ENCODE results near the gene SIGLEC5.

SIGLEC5 gene

GRCh38 chr19:51572908-51573307 is 57.3 kb downstream of the SIGLEC5 start:
- no peak for TF ChIP-seq CTCF (IDR thresholded peaks at IDR 0.05; ENCODE audit: unreplicated experiment in 3 of 3)
- Mint-ChIP-seq H3K4me1 (peaks cover 16% of the 10 kb centered on the region), H3K27me3 (ENCODE audit: low read depth) (peaks cover 13% of the 10 kb centered on the region), H3K27ac (no peak overlapping the region), H3K36me3 (ENCODE audit: low read depth) (peaks cover 19% of the 10 kb centered on the region), H3K4me3 (peak overlapping the region in 2 of 3 experiments; percentile 38 to 56), H3K9me3 (no peaks in the 10 kb centered on the region)

GRCh38 chr19:51572410-51572809 is 57.8 kb downstream of the SIGLEC5 start:
- Mint-ChIP-seq H3K4me3 (peak overlapping the region; percentile 85 to 95 (median 94)), H3K36me3 (ENCODE audit: low read depth) (peaks cover 15% of the 10 kb centered on the region), H3K4me1 (peaks cover 16% of the 10 kb centered on the region), H3K9me3 (no peaks in the 10 kb centered on the region), H3K27me3 (ENCODE audit: low read depth) (peaks cover 14% of the 10 kb centered on the region), H3K27ac (no peak overlapping the region)
- TF ChIP-seq CTCF (IDR thresholded peaks at IDR 0.05; ENCODE audit: unreplicated experiment in 3 of 3), result no peak

GRCh38 chr19:51571599-51571998 is 58.6 kb downstream of the SIGLEC5 start:
- peaks cover 7% of the 10 kb centered on the region for H3K36me3 Mint-ChIP-seq (ENCODE audit: low read depth)
- H3K4me3 Mint-ChIP-seq, result peak overlapping the region; percentile 85 to 95 (median 94)

GRCh38 chr19:51570962-51571575 is 59.1 kb downstream of the SIGLEC5 start, which contains the start of gene ZNF175:
Gene ZNF175 (plus strand): TSS chr19:51571283. CDS start chr19:51573330, 2,047 bp downstream.
- TF ChIP-seq CTCF (IDR thresholded peaks at IDR 0.05; ENCODE audit: unreplicated experiment in 3 of 3), result no peak
- H3K4me1 Mint-ChIP-seq, result peaks cover 16% of the 10 kb centered on the region
- peaks cover 5% of the 10 kb centered on the region for H3K36me3 Mint-ChIP-seq (ENCODE audit: low read depth)
- H3K27me3 Mint-ChIP-seq (ENCODE audit: low read depth), result peaks cover 21% of the 10 kb centered on the region
- no peaks in the 10 kb centered on the region for H3K9me3 Mint-ChIP-seq
- H3K27ac Mint-ChIP-seq, result peak within 1 kb of the TSS; percentile 41 to 72 (median 70)
- H3K4me3 Mint-ChIP-seq, result peak within 1 kb of the TSS; percentile 85 to 95 (median 94)

More at GRCh38 chr19:51571599-51571998, 58.6 kb downstream of the SIGLEC5 start:
- H3K27me3 Mint-ChIP-seq (ENCODE audit: low read depth), result peaks cover 16% of the 10 kb centered on the region
- peak overlapping the region; percentile 41 to 72 (median 70) for H3K27ac Mint-ChIP-seq
- no peaks in the 10 kb centered on the region for H3K9me3 Mint-ChIP-seq
- peaks cover 16% of the 10 kb centered on the region for H3K4me1 Mint-ChIP-seq
- no peak for TF ChIP-seq CTCF (IDR thresholded peaks at IDR 0.05; ENCODE audit: unreplicated experiment in 3 of 3)

- H3K4me3 Mint-ChIP-seq, result no peak overlapping the region
- no peak for TF ChIP-seq CTCF (IDR thresholded peaks at IDR 0.05; ENCODE audit: unreplicated experiment in 3 of 3)
- H3K9me3 Mint-ChIP-seq, result no peaks in the 10 kb centered on the region
- no peaks in the 10 kb centered on the region for H3K36me3 Mint-ChIP-seq (ENCODE audit: low read depth)
- H3K27me3 Mint-ChIP-seq (ENCODE audit: low read depth), result peaks cover 35% of the 10 kb centered on the region
- H3K4me1 Mint-ChIP-seq, result peaks cover 16% of the 10 kb centered on the region
- no peak overlapping the region for H3K27ac Mint-ChIP-seq
Measured at GRCh38 chr19:51568456-51568855, 61.7 kb downstream of the SIGLEC5 start.

GRCh38 chr19:51567583-51567982 is 62.6 kb downstream of the SIGLEC5 start:
- H3K4me3 Mint-ChIP-seq, result no peak overlapping the region
- H3K27me3 Mint-ChIP-seq (ENCODE audit: low read depth), result peaks cover 40% of the 10 kb centered on the region
- no peak overlapping the region for H3K27ac Mint-ChIP-seq
- TF ChIP-seq CTCF (IDR thresholded peaks at IDR 0.05; ENCODE audit: unreplicated experiment in 3 of 3), result no peak
- no peaks in the 10 kb centered on the region for H3K9me3 Mint-ChIP-seq
- no peaks in the 10 kb centered on the region for H3K36me3 Mint-ChIP-seq (ENCODE audit: low read depth)
- peaks cover 16% of the 10 kb centered on the region for H3K4me1 Mint-ChIP-seq
